Activated T-cell treated with anti-CD3 and anti-CD28 coated beads, Interleukin-2, amount 50 U/mL, for 48 hours (primary cell): Measurements from ENCODE around the gene MAP3K14.
"Not testable (repeated sequence)": the region's sequence is repeated elsewhere in the genome, so short reads cannot be mapped to it uniquely, and the experiment has no call there.

ENCODE experiments used
- DNase-seq, 2 experiments: peaks; one replicate each; pipeline ENCODE4 v3.0.0-alpha.2; 2020

The MAP3K14 gene

DNA sequence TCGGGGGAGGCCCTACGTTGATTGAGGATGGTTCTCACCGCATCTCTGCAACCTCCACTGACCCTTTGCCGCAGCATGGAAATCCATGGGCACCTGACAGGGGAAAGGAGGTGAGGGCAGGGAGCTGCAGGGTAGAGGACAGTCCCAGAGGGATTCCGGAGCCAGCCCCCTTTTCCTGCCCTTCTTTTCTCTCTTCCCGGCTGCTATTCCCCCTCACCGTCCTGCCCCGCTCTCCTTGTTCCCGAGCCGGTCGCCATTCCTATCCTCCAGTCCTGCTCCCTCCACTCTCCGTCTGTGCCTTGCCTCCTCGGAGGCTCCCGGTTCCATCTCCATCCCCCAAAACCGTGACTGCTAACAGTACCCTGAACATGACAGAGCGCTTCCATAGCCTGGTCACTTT lies 59.7 kb downstream of the MAP3K14 start:
- no peak for DNase-seq

DNA sequence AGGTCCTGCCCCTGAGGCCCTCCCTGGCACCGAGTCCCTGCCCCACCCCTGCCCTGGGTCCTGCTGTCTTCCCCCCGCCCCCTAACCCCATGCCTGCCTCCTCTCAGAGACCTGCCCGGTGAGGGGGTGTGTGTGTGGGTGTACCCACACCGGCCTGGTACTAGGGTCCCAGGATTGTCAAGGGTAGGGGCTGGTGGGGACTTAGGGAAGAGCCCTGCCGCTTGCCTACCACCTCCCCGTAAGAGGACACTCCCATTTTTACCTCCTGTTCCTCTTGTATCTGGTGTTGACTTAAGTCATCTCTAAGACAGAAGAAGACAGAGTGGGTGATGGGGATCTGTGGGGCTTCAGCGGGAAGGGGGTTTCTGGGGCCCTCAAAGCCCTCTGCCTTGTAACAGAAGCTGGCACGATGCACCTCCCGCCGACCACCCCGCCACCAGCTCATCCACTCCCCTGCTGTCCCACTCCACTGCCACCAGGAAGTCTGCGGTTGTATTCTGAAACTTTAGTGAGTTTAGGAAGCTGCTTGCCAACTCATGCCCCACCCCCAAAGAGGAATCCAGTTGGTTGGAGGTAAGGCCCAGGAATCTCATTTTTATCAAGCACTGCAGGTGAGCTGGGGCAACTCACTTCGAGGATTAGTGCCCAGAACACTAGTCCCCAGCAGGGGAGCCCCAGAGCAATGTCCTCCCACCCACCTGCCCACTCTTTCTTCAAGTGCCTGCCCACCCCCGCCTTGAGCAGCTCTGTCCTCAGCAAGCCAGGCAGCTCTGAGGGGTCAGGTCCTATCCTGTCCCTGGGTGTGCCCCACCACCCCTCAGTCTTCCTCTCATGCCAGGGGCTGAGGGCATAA lies 60.5 kb downstream of the MAP3K14 start:
- DNase-seq = peak in 1 of 2 experiments; percentile 42

DNA sequence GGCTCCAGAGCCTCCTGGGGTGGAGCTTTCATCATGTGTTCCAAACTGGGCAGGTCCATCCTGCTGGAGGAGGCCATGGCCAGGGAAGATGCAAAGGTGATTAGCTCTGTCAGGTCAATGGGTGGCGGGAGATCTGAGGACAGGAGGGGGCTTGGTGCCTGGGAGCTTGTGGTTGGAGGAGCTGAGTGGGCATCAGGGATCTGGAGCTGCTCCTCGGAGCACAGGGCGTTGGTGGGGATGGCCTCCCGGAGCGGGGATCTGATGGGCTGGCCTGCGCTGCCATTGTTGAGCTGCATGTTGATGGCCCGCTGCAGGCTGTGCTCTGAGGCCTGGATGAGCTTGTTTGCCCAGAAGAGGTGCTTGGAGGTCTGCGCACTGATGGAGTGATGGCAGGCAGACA lies 61.5 kb downstream of the MAP3K14 start:
- DNase-seq = no peak

DNA sequence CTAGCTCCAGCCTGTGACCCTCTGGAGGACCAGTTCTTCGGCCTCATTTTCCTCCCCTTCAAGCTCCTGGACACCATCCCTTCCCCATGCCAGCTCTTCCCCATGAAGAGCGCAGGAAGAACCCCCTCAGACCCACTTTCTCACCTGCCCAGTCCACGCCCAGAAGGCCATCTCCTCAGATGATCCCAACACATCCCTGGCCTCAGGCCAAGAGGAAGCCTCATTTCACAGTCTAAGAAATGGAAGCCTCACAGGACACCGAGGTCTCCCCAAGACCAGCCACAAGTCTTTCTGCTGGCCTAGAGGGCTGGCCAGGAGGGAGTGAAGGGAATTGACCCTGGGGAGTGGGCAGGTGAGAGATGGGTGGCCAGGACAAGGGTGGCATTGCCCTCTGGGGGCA lies 62.9 kb downstream of the MAP3K14 start:
- no peak for DNase-seq

DNA sequence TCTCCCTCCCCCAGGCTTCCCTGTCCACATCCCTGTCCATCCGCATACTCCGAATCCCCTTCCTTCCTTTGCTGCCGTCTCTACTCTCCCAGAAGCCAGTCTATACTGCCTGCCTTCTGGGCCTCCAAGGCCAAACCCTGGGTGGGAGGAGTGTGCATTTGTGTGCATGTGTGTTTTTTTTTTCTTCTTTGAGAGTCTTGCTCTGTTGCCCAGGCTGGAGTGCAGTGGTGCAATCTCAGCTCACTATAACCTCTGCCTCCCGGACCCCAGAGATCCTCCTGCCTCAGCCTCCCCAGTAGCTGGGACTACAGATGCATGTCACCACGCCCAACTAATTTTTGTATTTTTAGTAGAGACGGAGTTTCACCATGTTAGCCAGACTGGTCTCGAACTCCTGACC lies 63.6 kb downstream of the MAP3K14 start:
- DNase-seq = not testable (repeated sequence)

DNA sequence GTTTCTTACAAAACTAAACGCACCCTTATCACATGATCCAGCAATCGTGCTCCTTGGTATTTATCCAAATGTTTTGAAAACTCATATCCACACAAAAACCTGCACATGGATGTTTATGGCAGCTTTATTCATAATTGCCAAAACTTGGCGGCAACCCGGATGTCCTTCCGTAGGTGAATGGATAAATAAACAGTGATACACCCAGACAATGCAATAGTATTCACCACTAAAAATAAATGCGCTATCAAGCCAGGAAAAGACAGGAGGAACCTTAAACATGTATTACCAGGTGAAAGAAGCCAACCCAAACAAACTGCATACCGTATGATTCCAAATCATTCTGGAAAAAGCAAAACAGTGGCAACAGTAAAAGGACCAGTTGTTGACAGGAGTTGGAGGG lies 64.9 kb downstream of the MAP3K14 start:
- no peak for DNase-seq

DNA sequence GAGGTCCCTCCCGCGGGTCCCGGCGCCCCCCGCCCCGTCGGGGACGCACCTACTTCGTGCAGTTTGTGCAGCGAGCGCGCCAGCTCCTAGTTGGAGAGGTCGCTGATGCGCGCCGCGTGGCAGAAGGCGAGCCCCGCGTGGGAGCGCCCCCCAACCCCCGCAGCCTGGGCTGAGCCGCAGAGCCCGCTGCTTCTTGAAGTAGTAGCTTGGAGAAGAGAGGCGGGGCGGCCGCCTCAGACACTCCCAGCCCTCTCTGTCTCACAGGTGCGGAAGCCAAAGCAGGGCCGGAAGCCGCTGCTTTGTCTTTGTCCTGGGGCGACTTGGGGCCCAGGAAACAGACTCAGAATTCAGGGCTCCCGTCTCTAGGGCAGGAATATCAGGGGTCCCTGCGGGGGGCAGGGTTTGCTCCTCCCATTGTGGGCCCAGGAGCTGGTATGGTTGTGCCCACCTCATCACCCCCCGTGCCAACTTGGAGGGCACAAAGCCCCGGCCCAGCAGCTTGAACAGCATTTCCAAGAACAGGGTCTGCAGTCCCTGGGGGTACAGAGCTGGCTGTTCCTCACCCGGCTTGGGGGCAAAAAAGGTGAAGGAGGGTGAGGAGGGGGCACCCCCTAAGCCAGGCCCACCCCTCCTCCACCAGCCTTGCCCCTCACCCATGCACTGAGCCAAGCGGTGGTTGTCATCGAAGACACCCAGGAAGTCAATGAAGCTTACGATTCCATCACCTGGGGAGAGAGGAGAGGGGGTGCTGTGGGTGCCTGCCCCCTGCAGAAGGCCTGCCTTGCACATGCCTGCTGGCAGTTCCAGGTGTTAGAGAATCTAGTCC lies 68.5 kb downstream of the MAP3K14 start:
- peak; percentile 79 to 85 for DNase-seq

DNA sequence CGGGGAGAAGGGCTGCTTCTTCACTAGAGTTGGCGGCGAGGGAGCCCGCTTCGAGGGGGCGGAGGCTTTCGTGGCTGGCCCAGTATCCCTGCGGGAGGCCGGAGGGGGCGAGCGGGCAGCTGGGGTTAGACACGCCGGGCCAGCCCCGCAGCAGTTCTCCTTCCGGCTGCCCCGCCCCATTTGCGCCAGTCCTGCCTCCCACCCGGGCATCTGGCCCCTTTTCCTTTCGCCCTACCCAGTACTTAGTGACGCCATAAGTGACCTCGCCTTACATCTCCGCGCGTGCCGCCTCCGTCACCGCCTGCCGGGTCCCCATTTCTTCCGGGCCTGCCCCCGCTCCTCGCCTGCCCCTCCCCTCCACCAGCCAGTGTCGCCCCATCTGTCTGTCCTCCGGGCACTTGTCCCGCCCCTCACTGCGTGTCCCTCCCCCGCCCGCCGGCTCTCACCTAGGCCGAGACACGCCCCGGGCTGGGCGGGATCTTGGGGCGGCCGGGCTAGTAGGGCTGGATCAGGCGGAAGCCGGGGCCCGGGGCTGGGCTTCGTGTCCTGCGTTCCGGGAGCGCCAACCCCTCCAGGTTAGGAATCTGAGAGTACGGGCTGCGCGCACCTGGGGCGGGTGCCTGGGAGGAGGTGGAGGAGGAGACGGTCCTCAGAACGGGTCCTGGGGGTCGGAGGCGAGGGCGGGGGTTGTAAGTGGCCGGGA lies 69.2 kb downstream of the MAP3K14 start:
- peak; percentile 98 to 99 for DNase-seq

DNA sequence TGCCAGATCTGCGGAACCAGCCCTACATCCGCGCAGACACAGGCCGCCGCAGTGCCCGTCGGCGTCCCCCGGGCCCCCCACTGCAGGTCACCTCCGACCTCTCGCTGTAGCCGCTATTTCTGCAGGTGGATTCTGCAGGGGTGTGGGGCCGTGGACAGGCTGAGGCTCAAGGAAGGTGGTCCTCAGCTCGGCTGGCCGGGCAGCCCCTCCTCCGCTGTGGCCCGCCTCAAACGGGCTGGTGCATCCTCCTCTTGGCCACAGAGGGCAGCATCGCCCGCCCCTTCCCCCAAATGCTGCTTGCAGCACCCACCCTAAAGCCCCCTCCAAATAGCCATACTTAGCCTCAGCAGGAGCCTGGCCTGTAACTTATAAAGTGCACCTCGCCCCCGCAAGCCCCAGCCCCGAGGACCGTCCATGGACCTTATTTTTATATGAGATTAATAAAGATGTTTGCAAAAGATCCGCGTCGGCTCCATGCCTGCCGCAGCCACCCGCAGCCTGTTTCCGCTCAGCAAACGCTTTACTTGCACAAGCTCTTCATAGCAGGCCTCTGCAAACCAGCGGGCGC lies 69.9 kb downstream of the MAP3K14 start:
- no peak for DNase-seq

DNA sequence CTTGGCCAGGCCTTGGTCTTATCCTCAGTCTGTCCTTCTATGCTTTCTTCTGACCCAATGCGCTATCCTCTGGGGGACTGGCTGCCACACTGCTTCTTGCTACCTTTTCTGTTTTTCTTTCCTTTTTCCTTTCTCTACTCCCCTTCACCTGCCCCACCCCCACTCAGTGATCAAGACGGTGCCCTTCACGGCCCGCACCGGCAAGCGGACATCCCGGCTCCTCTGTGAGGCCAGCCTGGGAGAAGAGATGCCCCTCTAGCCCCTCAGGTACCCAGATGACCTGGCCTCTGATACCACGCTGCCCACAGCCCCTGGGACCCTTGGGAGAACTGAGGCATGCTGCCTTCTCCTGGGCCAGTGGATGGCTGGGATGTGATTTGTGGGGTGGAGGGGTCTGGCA lies 70.5 kb downstream of the MAP3K14 start:
- DNase-seq = no peak

DNA sequence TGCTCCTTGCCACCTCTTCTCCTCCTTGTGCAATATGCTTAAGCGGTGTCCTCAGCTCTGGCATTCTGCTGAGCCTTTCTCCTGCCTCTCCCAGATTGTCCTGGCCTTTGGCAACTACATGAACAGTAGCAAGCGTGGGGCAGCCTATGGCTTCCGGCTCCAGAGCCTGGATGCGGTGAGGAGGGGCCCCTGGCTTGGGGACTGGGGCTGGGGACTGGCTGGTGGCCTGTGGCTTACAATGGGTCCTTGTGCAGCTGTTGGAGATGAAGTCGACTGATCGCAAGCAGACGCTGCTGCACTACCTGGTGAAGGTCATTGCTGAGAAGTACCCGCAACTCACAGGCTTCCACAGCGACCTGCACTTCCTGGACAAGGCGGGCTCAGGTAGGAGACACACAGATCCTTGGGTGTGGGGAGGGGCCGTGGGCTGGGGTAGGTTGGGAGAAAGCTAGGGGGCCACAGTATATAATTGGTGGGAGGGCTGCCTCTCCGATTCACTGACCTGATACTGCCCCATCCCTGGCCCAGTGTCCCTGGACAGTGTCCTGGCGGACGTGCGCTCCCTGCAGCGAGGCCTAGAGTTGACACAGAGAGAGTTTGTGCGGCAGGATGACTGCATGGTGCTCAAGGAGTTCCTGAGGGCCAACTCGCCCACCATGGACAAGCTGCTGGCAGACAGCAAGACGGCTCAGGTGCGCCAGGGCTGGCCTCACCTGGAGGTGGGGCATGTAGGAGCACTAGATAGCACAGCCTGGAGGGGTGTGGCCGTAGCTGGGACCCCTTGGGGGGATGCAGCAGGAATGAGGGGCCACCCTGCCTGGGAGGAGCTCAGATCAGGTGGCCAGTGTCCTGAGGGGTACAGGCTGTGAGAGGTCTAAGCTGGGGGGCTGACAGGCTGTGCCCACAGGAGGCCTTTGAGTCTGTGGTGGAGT lies 71.8 kb downstream of the MAP3K14 start:
- DNase-seq = no peak

DNA sequence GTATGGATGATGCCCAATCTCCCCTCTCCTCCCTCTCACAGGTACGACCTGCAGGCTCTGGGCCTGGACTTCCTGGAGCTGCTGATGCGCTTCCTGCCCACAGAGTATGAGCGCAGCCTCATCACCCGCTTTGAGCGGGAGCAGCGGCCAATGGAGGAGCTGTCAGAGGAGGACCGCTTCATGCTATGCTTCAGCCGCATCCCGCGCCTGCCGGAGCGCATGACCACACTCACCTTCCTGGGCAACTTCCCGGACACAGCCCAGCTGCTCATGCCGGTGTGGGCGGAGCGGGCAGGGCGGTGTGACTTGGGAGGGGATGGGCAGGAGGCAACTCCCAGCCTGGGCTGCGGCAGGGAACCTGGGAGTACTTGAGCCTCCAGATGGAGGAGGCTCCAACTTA lies 73.1 kb downstream of the MAP3K14 start:
- DNase-seq = no peak

DNA sequence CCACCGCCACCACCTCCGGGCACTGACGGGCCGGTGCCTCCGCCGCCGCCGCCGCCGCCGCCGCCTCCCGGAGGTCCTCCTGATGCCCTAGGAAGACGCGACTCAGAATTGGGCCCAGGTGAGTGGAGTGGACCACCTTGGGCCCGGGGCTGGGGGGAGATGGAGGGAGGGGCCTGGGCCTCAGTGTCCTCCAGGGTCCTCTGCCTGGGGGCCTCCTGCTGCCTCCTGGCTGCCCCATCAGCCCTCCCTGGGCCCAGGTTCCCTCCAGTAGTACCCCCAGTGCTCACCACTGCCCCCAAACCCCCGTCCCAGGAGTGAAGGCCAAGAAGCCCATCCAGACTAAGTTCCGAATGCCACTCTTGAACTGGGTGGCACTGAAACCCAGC lies 74.8 kb downstream of the MAP3K14 start:
- DNase-seq = no peak

DNA sequence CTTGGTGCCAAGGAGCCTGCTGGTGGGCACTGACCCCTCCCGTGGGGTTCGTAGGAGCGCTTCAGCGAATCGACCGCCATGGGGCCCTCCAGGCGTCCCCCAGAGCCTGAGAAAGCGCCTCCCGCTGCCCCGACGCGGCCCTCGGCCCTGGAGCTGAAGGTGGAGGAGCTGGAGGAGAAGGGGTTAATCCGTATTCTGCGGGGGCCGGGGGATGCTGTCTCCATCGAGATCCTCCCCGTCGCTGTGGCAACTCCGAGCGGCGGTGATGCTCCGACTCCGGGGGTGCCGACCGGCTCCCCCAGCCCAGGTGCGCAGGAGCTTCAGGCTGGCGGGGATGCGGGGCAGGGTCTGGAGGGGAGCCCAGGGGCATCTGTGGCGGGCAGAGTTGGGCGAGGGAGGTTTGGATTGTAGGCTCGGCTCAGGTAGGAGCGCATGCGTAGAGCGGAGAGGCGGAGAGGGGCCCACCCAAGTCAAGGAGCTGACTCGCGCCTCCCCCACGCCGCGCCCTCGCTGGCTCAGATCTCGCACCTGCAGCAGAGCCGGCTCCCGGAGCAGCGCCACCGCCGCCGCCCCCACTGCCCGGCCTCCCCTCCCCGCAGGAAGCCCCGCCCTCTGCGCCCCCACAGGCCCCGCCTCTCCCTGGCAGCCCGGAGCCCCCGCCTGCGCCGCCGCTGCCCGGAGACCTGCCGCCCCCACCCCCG lies 75.3 kb downstream of the MAP3K14 start:
- DNase-seq = no peak

DNA sequence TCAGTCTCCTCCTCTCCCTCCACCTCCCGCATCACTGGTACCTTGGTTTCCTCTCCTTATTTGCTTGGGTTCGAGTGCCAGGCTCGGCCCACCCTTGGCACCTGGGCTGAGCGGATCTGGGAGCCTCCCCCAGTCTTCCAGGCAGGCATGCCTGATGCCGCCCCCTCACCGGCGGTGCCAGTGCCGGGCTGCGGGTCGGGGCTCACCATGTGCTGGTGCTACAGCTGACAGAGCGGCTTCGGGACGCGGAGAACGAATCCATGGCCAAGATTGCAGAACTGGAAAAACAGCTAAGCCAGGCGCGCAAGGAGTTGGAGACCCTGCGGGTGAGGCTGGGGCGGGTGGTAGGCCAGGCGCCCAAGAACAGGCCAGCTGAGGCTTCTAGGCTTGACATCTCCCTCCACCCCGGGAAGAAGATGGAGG lies 75.9 kb downstream of the MAP3K14 start:
- no peak for DNase-seq

DNA sequence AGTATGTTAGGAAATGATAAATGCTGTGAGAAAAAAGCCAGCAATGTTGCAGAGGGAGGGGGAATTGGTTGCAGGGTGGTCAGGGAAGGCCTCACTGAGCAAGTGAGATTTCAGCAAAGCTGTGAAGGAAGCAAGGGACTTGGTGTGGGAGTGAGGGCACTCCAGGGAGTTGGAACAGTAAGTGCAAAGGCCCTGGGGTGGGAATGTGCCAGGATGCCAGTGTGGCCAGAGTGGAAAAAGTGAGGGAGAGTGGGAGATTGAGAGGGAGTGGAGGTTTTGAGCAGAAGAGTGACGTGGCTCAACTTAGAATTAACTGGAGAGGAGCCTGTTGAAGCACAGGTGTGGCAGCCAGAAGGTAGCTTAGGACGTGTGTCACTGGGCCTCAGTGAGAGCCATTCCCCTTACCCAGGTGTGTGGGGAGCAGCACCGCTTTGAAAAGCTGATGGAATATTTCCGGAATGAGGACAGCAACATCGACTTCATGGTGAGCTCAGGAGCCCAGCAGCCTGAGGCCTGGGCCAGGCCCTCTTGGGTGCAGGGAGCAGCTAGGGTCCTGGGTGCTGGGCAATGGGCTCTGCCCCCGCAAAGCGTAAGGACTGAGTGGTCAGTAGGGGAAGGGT lies 78.6 kb downstream of the MAP3K14 start:
- no peak for DNase-seq

DNA sequence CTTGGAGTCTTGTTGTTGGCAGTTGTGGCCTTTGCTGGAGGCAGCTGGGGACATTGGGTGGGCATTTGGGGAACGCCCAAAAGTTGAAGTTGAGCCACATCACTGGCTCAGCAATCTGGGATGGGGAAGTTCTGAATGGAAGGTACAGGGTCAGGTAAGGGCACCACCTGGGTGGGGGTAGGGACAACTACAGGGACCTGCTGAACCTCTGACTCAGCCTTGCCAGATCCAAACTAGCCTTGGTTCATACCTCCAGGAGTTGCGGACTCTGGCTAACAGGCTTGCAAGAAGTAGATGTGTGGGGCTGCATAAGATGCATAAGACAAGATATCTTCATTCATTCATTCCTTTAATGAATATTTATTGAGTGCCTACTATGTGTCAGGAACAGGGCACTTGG lies 79.1 kb downstream of the MAP3K14 start:
- DNase-seq = no peak

DNA sequence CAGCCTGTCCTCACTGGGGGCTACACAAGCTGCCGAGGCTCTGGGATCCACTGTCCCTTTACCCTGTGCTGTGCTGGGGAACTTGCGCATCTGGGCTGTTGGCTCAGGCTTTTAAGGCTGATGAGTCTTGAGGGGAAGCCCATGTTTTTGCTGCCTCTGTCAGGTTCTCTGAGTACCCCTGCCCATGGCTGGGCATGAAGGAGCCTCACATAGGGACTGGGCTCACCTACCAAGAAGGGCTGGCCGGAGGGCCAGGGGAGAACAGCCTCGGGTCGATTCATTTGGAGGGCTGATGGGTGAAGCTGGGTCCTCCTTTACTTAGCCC lies 80.6 kb downstream of the MAP3K14 start:
- no peak for DNase-seq

DNA sequence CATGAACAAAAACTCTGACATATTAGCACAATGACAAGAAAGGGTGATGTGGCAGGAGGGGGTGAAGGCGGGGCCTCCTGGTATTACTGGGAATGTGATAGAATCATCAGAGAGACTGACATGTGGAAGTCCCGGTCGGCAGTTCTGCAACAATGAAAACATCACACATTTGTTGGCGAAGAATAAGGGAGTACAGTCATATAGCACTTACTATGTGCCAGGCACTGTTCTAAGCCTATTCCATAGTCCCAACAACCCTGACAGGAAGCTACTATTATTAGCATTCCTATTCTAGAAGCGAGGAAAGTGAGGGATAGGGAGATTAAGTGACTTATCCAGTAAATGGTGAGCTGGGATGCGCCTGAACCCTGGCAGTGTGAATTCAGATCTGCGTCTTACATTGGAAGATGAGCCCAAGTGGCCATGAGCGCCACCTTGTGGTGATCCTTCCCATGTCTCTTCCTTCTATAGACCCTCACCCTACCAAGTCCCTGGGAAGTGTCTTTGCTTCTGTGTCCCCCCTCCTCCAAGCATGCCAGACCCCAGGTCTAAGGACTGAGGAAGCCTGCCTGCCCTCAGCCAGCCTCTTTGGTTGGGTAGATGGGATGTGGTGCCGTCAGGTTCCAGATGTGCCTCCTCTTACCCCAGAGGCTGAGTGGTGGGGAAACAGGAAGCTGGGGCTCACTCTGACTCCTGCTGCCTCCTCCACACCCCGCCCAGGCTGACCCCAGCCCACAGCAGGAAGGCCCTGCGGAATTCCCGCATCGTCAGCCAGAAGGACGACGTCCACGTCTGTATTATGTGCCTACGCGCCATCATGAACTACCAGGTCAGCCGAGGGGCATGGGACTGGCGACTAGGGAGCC lies 81.2 kb downstream of the MAP3K14 start:
- DNase-seq = peak; percentile 83 to 87
